Osteoblast (primary cell): ENCODE measurements around the gene PTGDR. TPM values are rescaled to one million over a fixed set of nuclear protein-coding genes. Genes with fewer than 3 reads are reported as not detected.

Experiments used
- DNase-seq: peaks from one replicate; pipeline ENCODE4 v3.0.0; 2011; ENCODE audit warnings: low spot score, mixed read lengths; ENCODE audit not compliant: insufficient read length; ENCODE audit errors: missing footprints
- H2AFZ ChIP-seq: 2 replicates; pipeline ENCODE4 v1.6.0; 2011; ENCODE audit warnings: mild to moderate bottlenecking, low read length
- H3K27ac ChIP-seq: 2 replicates; pipeline ENCODE4 v1.5.1; 2011; ENCODE audit warnings: mild to moderate bottlenecking, low read depth, low read length, moderate library complexity
- H3K27me3 ChIP-seq: 2 replicates; pipeline ENCODE4 v1.6.0; 2012; ENCODE audit warnings: mild to moderate bottlenecking, control low read depth, inconsistent platforms, low read length, moderate library complexity; ENCODE audit not compliant: insufficient read depth
- H3K36me3 ChIP-seq: 2 replicates; pipeline ENCODE4 v1.5.1; 2011; ENCODE audit warnings: mild to moderate bottlenecking, low read length, control low read depth, moderate library complexity; ENCODE audit not compliant: insufficient read depth
- H3K4me1 ChIP-seq: 2 replicates; pipeline ENCODE4 v1.5.1; 2011; ENCODE audit warnings: mild to moderate bottlenecking, low read length, control low read depth, moderate library complexity; ENCODE audit not compliant: insufficient read depth
- H3K4me2 ChIP-seq: 2 replicates; pipeline ENCODE4 v1.6.0; 2011; ENCODE audit warnings: mild to moderate bottlenecking, low read length; ENCODE audit not compliant: insufficient read depth
- H3K4me3 ChIP-seq: fragments of 200-600 bp; sonication (generic); 3 replicates; pipeline ENCODE4 v1.5.1; 2012; ENCODE audit warnings: mild to moderate bottlenecking, low read length, inconsistent platforms; ENCODE audit not compliant: insufficient read depth
- H3K79me2 ChIP-seq: 2 replicates; pipeline ENCODE4 v1.6.0; 2012; ENCODE audit warnings: mild to moderate bottlenecking, low read length, control low read depth, inconsistent platforms; ENCODE audit not compliant: insufficient read depth
- H3K9me3 ChIP-seq: 2 replicates; pipeline ENCODE4 v1.5.1; 2011; ENCODE audit warnings: low read depth, low read length, control low read depth
- H4K20me1 ChIP-seq: 2 replicates; pipeline ENCODE4 v1.6.0; 2012; ENCODE audit warnings: mild to moderate bottlenecking, low read length, control low read depth; ENCODE audit not compliant: insufficient read depth
- CTCF ChIP-seq: IDR thresholded peaks from 2 replicates; pipeline ENCODE4 v1.5.1; 2011; ENCODE audit warnings: mild to moderate bottlenecking, low read depth, low read length, moderate library complexity; ENCODE audit errors: extremely low read depth
- total RNA-seq: library from RNA; depleted of rRNA; stranded (reverse); fragments of >200 nt; gene quantifications from 2 replicates; pipeline ENCODE4 v1.2.3, GENCODE V29; 2012

PTGDR gene
- total RNA-seq = 1.4 and 1.5 TPM in 2 replicates

GRCh38 chr14:52267501-52268278, at the start of gene PTGDR:
PTGDR (plus strand) TSS chr14:52267698; CDS start chr14:52267815, 117 bp downstream.
- Histone ChIP-seq H3K4me1 (peaks cover 31% of the 10 kb centered on the region), H2AFZ (peak within 1 kb of the TSS; percentile 74), H3K27ac (peak within 1 kb of the TSS; percentile 89), H3K4me2 (peak within 1 kb of the TSS; percentile 83), H3K9me3 (no peaks in the 10 kb centered on the region), H3K79me2 (no peaks in the 10 kb centered on the region), H3K27me3 (peaks cover 19% of the 10 kb centered on the region), H3K4me3 (peak within 1 kb of the TSS; percentile 67), H4K20me1 (peaks cover 6% of the 10 kb centered on the region), H3K36me3 (no peaks in the 10 kb centered on the region)
- TF ChIP-seq CTCF = no peak
- peak; percentile 78 for DNase-seq

DNA sequence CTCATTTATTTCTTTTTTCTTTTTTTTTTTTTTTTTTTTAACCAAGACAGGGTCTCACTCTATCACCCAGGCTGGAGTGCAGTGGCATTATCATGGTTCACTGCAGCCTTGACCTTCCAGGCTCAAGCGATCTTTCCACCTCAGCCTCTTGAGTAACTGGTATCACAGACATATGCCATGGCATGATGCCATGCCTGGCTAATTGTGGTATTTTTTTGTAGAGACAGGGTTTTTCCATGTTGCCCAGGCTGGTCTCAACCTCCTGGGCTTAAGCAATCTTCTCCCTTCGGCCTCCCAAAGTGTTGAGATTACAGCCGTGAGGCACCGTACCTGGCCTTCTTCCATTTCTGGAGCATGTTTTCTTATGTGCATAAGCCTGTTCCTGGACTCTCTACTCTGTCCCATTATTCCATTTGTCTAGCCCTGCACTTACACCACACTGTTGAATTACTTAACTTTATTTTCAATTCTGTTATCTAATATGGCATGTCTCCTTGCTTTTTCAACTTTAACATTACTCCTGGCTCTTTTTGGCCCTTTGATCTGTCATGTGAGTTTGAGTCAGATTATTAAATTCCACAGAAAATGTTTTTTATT, 47.9 kb upstream of the PTGDR start:
- Histone ChIP-seq H3K79me2 (no peaks in the 10 kb centered on the region), H3K4me2 (no peak overlapping the region), H2AFZ (no peak overlapping the region), H3K27ac (no peak overlapping the region), H3K36me3 (no peaks in the 10 kb centered on the region), H3K9me3 (no peaks in the 10 kb centered on the region), H3K27me3 (peaks cover 3% of the 10 kb centered on the region), H3K4me3 (no peak overlapping the region), H4K20me1 (no peaks in the 10 kb centered on the region), H3K4me1 (no peaks in the 10 kb centered on the region)
- no peak for TF ChIP-seq CTCF
- no peak for DNase-seq

DNA sequence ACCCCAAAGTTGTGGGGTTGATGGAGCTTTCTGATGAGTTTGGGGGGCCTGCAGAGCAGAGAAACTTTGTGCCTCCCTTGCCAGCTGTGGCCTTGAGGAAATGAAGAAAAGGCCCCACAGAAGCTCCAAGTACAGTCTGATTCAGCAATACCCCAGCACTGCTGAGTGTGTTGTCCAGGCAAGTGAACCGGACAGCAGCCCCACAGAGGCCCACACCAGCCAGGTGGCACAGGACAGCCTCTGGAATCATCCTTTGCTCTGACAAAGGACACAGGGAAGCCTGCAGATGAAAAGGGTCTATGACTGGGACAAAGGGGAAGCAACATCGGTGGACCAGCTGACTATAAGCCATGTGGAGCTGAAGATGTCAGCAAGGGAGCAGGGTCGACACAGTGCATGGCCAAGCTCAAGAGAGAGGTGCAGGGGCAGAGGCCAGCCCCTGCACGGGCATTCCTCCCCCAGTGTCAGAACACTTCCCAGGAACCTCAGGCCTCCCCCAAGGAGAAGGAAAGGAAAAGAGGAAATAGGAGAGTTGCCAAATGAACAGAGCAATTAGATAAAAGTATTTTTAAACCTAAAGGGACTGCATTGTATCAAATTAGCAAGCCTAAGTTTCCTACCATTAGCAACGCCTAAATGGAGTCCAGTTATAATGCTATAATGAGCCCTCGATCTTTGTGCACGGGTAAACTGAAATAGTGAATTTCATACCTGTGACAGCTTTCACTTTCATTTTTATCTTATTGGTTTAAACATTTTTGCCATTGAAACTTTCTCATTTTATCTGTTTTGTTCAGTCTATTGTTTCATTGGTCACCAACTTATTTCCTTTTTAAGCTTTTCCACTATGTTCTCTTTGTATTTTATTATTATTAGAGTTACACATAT, 46.3 kb upstream of the PTGDR start:
- no peak for TF ChIP-seq CTCF
- H3K79me2 ChIP-seq = no peaks in the 10 kb centered on the region
- peak overlapping the region; percentile 35 for H2AFZ ChIP-seq
- H3K27me3 ChIP-seq = no peaks in the 10 kb centered on the region
- H3K9me3 ChIP-seq = no peaks in the 10 kb centered on the region
- no peaks in the 10 kb centered on the region for H4K20me1 ChIP-seq
- H3K4me1 ChIP-seq = no peaks in the 10 kb centered on the region
- DNase-seq = no peak
- no peaks in the 10 kb centered on the region for H3K36me3 ChIP-seq
- no peak overlapping the region for H3K4me3 ChIP-seq
- peak overlapping the region; percentile 9 for H3K4me2 ChIP-seq
- H3K27ac ChIP-seq = no peak overlapping the region

GRCh38 chr14:52222901-52223300, 44.6 kb upstream of the PTGDR start:
- H2AFZ ChIP-seq = no peak overlapping the region
- H3K4me3 ChIP-seq = no peak overlapping the region
- TF ChIP-seq CTCF = no peak
- H3K27me3 ChIP-seq = no peaks in the 10 kb centered on the region
- H3K4me2 ChIP-seq = no peak overlapping the region
- H4K20me1 ChIP-seq = no peaks in the 10 kb centered on the region
- H3K36me3 ChIP-seq = no peaks in the 10 kb centered on the region
- H3K79me2 ChIP-seq = no peaks in the 10 kb centered on the region
- H3K4me1 ChIP-seq = no peaks in the 10 kb centered on the region
- no peaks in the 10 kb centered on the region for H3K9me3 ChIP-seq
- no peak overlapping the region for H3K27ac ChIP-seq
- DNase-seq = no peak
